Upper lobe of left lung (tissue), 6 donors: Measurements from ENCODE around the gene FAM184B. TPM values are rescaled to one million over a fixed set of nuclear protein-coding genes. Genes with fewer than 3 reads are reported as not detected.

ENCODE experiments used
- ATAC-seq, 2 donors: fragments of 200-7000 bp; cut with Tn5 transposase; one replicate each; pipeline ENCODE4 v1.9.1; 2022; ENCODE audit warnings: mild to moderate bottlenecking in 2 of 2, moderate library complexity in 2 of 2; ENCODE audit not compliant: low FRiP score in 2 of 2
- DNase-seq, 2 donors: peaks; one replicate each; pipeline ENCODE4 v3.0.0-alpha.2; 2019 to 2020
- H3K27ac ChIP-seq, 4 donors: fragments of 200-600 bp; sonication (generic); one replicate each; pipeline ENCODE4 v1.5.1; 2016 to 2019
- H3K27me3 ChIP-seq, 4 donors: fragments of 200-600 bp; sonication (generic); one replicate each; pipeline ENCODE4 v1.5.1; 2017 to 2019
- H3K36me3 ChIP-seq, 4 donors: fragments of 200-600 bp; sonication (generic); one replicate each; pipeline ENCODE4 v1.5.1; 2016 to 2019
- H3K4me1 ChIP-seq, 4 donors: fragments of 200-600 bp; sonication (generic); one replicate each; pipeline ENCODE4 v1.5.1; 2018 to 2019
- H3K4me3 ChIP-seq, 4 donors: fragments of 200-600 bp; sonication (generic); one replicate each; pipeline ENCODE4 v1.5.1; 2017 to 2019; ENCODE audit warnings: mild to moderate bottlenecking in 2 of 4, moderate library complexity in 1 of 4
- H3K9me3 ChIP-seq, 4 donors: fragments of 200-600 bp; sonication (generic); one replicate each; pipeline ENCODE4 v1.5.1; 2018 to 2019
- EP300 ChIP-seq, 4 donors: sonication (generic); formaldehyde crosslinking; IDR thresholded peaks; one replicate each; pipeline ENCODE4 v1.5.1; 2017; ENCODE audit warnings: antibody characterized with exemption in 4 of 4, control low read depth in 2 of 4
- POLR2A ChIP-seq, 4 donors: fragments of 450-650 bp; IDR thresholded peaks; one replicate each; pipeline ENCODE4 v1.5.1; 2016 to 2017; ENCODE audit warnings: antibody characterized with exemption in 4 of 4, mild to moderate bottlenecking in 2 of 4
- POLR2AphosphoS5 ChIP-seq, 2 donors: sonication (generic); formaldehyde crosslinking; IDR thresholded peaks; one replicate each; pipeline ENCODE4 v1.5.1; 2017; ENCODE audit warnings: antibody characterized with exemption in 2 of 2
- WGBS, 2 donors: methylation state at CpG; one replicate each; pipeline ENCODE4 v1.1.5; 2017 to 2018; 5-methylcytosine and 5-hydroxymethylcytosine counted together
- total RNA-seq, 6 donors: library from RNA; depleted of rRNA in 4 of 6; stranded (reverse); fragments of >200 nt in 4 of 6; gene quantifications; one replicate each; pipeline versions ENCODE4 v1.1.0 to v1.2.1, GENCODE V29; 2016 to 2021
- TF ChIP-seq, protein P1 (sequence below), 6 experiments: fragments of 450-650 bp in 4 of 6; fragments of 200-600 bp in 2 of 6; sonication (generic) in 2 of 6; IDR thresholded peaks; one replicate each; pipeline ENCODE4 v1.5.1; 2016 to 2019; ENCODE audit warnings: antibody characterized with exemption in 6 of 6
- donor health status: DM: no; HTN: no; CAD: no; lungs with moderate emphysema.
- donor health status: DM: no; HTN: yes; CAD: no; lungs with severe emphysema.

Gene FAM184B
- 1 to 10 TPM in 1 of 6 donors, under 1 TPM in 5; 0.13 to 1.0 (median 0.34) TPM for total RNA-seq

DNA sequence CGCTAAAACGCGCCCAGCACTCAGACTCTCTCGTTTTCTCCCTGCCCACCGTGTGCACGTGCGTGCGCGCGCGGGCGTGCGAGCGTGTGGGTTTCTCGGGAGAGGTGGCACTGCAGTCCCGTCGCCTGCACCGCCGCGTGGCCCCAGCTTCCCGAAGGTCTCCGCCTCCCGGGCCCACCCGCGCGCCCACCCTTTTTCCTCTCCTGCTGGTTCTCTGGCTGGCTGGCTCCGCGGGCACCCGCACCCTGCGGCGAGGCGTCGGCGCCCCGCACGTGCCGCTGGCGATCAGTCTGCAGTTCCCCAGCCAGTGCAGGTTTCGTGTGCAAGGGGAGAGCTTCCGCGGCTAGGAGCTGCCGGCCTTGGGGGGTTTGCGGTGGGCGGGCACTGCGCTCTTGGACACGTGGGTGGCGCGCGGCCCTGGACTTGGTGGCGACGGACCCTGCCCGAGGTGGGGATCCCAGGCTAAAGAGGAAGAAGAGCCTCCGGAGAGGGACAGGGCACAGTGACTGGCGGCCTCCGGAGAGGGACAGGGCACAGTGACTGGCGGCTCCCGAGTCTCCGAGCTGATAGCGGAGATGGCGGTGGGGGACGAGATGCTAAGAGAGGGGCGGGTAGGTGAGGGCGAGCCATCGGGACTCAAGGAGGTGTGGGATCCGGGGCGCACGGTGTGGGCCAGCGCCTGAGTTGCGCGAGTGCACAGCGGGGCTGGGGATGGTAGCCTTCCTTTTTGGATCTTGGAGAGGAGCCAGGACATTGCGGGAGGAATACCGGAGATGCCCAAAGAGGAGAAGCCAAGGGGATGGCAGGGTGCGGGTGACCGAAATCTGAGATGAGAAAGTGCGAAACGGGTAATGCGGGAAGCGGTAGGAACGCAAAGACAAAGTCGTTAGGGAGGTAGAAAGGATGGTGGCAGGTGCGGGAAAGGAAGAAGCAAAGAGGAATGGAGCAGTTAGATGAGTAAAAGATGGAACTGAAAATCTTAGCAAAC, at the start of gene FAM184B:
TSS of gene FAM184B (minus strand) at position 322 of the 988 bp plus-strand sequence. CDS start 322 bp downstream, outside the sequence.
- DNase-seq (peak in 1 of 2 donors; percentile 87), ATAC-seq (peak; percentile 41 to 50)
- no peak within 1 kb of the TSS for H3K27ac ChIP-seq
- TF ChIP-seq, protein P1, sequence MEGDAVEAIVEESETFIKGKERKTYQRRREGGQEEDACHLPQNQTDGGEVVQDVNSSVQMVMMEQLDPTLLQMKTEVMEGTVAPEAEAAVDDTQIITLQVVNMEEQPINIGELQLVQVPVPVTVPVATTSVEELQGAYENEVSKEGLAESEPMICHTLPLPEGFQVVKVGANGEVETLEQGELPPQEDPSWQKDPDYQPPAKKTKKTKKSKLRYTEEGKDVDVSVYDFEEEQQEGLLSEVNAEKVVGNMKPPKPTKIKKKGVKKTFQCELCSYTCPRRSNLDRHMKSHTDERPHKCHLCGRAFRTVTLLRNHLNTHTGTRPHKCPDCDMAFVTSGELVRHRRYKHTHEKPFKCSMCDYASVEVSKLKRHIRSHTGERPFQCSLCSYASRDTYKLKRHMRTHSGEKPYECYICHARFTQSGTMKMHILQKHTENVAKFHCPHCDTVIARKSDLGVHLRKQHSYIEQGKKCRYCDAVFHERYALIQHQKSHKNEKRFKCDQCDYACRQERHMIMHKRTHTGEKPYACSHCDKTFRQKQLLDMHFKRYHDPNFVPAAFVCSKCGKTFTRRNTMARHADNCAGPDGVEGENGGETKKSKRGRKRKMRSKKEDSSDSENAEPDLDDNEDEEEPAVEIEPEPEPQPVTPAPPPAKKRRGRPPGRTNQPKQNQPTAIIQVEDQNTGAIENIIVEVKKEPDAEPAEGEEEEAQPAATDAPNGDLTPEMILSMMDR (IDR thresholded peaks at IDR 0.05) = no peak
- TF ChIP-seq POLR2AphosphoS5 (IDR thresholded peaks at IDR 0.05) = no peak
- no peak for TF ChIP-seq EP300 (IDR thresholded peaks at IDR 0.05)
- no peak for TF ChIP-seq POLR2A (IDR thresholded peaks at IDR 0.05)
- peaks cover 0 to 11% (median 6%) of the 10 kb centered on the region in 4 donors for H3K27me3 ChIP-seq
- WGBS, 2 donors = 7 to 8% methylated on average over 40 to 43 of the region's 82 CpGs
- H3K4me3 ChIP-seq = peak within 1 kb of the TSS in 3 of 4 donors; percentile 36 to 47 (median 46)
- no peaks in the 10 kb centered on the region for H3K36me3 ChIP-seq
- H3K4me1 ChIP-seq = peaks cover 11 to 24% (median 13%) of the 10 kb centered on the region in 4 donors
- H3K9me3 ChIP-seq = no peaks in the 10 kb centered on the region

DNA sequence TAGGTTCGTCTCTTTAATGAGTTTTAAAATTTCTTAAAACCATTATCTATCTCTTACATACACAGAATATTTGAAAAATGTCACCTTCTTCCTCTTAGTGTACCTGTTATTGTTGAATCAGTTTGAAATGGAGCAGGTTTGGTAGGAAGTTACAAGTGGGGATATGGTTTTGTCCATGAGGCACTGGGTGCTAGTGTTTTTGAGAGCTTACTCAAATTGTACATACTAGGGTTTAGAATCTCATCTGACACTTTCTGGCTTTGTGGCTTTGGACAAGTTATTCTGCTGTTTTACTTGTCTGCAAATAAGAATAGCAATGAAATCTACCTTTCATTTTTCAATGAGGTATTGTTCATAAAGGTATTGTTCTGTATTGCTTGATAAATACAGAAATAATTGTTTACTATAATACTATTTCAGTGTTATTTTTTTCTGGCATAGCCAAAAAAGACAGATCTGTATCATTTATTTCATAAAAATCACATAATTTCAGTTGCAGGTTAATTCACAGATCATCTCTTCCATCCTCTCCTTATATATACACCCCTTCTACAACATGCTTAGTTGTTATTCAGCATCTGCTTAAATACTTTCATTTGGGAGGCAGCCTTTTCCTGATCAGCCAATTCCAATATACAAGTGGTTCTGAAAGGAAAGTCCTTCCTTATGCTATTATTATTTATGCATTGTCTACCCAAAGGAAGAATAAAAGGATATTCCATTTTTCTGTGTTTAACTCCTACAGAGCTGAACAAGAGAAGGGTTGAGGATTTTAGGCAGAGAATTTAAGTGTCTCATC, 42.6 kb upstream of the FAM184B start:
- Histone ChIP-seq H3K4me1 (no peaks in the 10 kb centered on the region), H3K27ac (no peak overlapping the region), H3K4me3 (no peak overlapping the region), H3K9me3 (no peaks in the 10 kb centered on the region), H3K27me3 (no peaks in the 10 kb centered on the region), H3K36me3 (no peaks in the 10 kb centered on the region)
- DNase-seq = no peak
- no peak for ATAC-seq
- WGBS, 2 donors = 86 to 90% methylated on average over 1 of the region's 1 CpG
- TF ChIP-seq POLR2A (IDR thresholded peaks at IDR 0.05) = no peak
- TF ChIP-seq, protein P1 (IDR thresholded peaks at IDR 0.05) = no peak
- TF ChIP-seq POLR2AphosphoS5 (IDR thresholded peaks at IDR 0.05) = no peak
- TF ChIP-seq EP300 (IDR thresholded peaks at IDR 0.05) = no peak

DNA sequence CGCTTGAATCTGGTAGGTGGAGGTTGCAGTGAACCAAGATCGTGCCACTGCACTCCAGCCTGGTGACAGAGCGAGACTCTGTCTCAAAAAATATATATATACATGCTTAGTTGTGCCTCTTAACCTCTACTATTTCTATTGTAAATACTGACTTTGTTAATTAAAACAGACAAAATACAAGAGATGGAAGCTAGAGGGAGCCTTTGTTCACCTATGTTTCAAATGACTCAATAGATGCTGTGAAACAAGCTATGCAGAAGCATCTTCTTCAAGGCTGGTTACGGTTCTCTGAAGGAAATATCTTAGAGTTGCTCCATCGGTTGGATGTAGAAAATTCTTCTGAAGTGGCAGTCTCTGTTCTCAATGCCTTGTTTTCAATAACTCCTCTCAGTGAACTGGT, 35.6 kb upstream of the FAM184B start:
- no peak for DNase-seq

DNA sequence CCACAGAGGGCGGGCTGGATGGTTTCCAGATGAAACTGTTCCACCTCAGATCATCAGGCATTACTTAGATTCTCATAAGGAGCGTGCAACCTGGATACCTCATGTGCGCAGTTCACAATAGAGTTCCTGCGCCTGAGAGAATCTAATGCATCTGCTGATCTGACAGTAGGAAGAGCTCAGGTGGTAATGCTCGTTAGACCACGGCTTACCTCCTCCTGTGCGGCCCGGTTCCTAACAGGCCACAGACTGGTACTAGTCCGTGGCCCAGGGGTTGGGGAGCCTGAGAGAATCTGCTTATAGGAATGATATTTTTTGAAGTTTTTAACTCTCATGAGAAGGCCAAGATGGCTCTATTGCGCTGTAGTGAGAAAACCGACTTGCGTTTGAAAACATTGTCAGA, 34.7 kb upstream of the FAM184B start:
- no peaks in the 10 kb centered on the region for H3K9me3 ChIP-seq
- H3K27me3 ChIP-seq = no peaks in the 10 kb centered on the region
- no peaks in the 10 kb centered on the region for H3K36me3 ChIP-seq
- no peak for DNase-seq
- no peak overlapping the region for H3K27ac ChIP-seq
- peaks cover 3 to 5% (median 4%) of the 10 kb centered on the region in 4 donors for H3K4me1 ChIP-seq
- 98% methylated on average over 12 of the region's 12 CpGs for WGBS, 2 donors
- no peak for ATAC-seq
- TF ChIP-seq, protein P1 (IDR thresholded peaks at IDR 0.05) = no peak
- TF ChIP-seq EP300 (IDR thresholded peaks at IDR 0.05) = no peak
- no peak for TF ChIP-seq POLR2A (IDR thresholded peaks at IDR 0.05)
- TF ChIP-seq POLR2AphosphoS5 (IDR thresholded peaks at IDR 0.05) = no peak
- no peak overlapping the region for H3K4me3 ChIP-seq

More for the DNA sequence above, 35.6 kb upstream of the FAM184B start:
- 63 to 64% methylated on average over 5 of the region's 5 CpGs for WGBS, 2 donors
- H3K27me3 ChIP-seq = no peaks in the 10 kb centered on the region
- no peaks in the 10 kb centered on the region for H3K36me3 ChIP-seq
- no peak overlapping the region for H3K27ac ChIP-seq
- peak in 1 of 2 donors; percentile 64 for ATAC-seq
- no peak overlapping the region for H3K4me3 ChIP-seq
- H3K4me1 ChIP-seq = no peaks in the 10 kb centered on the region
- TF ChIP-seq, protein P1 (IDR thresholded peaks at IDR 0.05) = peak in 4 of 6 experiments; percentile 41 to 59 (median 48)
- TF ChIP-seq POLR2A (IDR thresholded peaks at IDR 0.05) (no peak), EP300 (IDR thresholded peaks at IDR 0.05) (no peak)
- H3K9me3 ChIP-seq = no peaks in the 10 kb centered on the region
